ENCODE data around the gene CAPN13. TPM values are rescaled to one million over a fixed set of nuclear protein-coding genes. Genes with fewer than 3 reads are reported as not detected.

CAPN13 gene
- total and polyA plus RNA-seq, 2 experiments from 2014 or later, result 0.50 to 0.94 TPM

DNA sequence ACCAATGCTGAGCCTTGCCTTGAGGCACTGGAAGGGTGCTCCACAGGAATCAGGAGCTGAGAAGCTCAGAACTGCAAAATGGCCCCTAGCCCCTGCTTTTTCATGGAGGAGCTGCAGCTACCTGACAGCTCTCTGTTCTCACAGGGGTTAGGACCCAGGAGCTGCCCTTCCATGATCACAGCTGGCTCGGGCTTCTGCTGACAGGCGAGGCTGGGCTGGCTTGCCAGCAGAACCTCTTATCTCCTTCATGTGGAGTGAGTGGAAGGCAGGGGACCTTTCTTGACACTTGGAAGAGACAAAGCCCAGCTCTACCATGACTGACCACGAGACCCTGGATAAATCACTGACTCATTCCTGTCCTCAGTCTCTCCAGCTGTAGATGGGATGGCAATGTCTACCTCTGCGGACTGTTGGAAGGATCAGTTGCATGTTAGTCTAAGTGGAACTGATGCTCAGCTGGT lies 113.4 kb downstream of the CAPN13 start:
- H3K4me1 ChIP-seq (ENCODE audit: insufficient read depth), result peaks cover 2% of the 10 kb centered on the region; the same call in 1 of the 2 replicates
- peaks cover 7% of the 10 kb centered on the region; the same call in 1 of the 2 replicates for H3K36me3 ChIP-seq (ENCODE audit: insufficient read depth)
- Mint-ChIP-seq H3K4me1 (no peaks in the 10 kb centered on the region; the same call in 2 of the 3 replicates), H3K27me3 (ENCODE audit: insufficient read depth, low read depth, poor library complexity) (peaks cover 8% of the 10 kb centered on the region), H3K36me3 (ENCODE audit: low read depth) (peaks cover 10% of the 10 kb centered on the region), H3K27ac (no peak overlapping the region), H3K9me3 (peaks cover 23% of the 10 kb centered on the region), H3K4me3 (no peak overlapping the region)
- TF ChIP-seq ZNF114 (CRISPR knock-in tag; IDR thresholded peaks at IDR 0.05) (no peak), NANOG (IDR thresholded peaks at IDR 0.05; ENCODE audit: borderline replicate concordance) (no peak), EZH2 (IDR thresholded peaks at IDR 0.05; ENCODE audit: low read depth, unreplicated experiment) (no peak), REST (IDR thresholded peaks at IDR 0.05; ENCODE audit: unreplicated experiment) (no peak), POLR2AphosphoS5 (IDR thresholded peaks at IDR 0.05; ENCODE audit: low read depth) (no peak), CREB1 (CRISPR knock-in tag; IDR thresholded peaks at IDR 0.05; ENCODE audit: low read depth) (no peak), JUNB (IDR thresholded peaks at IDR 0.05; ENCODE audit: unreplicated experiment) (no peak), ZNF462 (CRISPR knock-in tag; IDR thresholded peaks at IDR 0.05) (no peak), ZNF331 (CRISPR knock-in tag; IDR thresholded peaks at IDR 0.05; ENCODE audit: low read depth) (no peak), EZH2phosphoT487 (IDR thresholded peaks at IDR 0.05; ENCODE audit: unreplicated experiment) (no peak), STAT1 (IDR thresholded peaks at IDR 0.05; ENCODE audit: unreplicated experiment) (no peak)
- TF ChIP-seq, protein P1, sequence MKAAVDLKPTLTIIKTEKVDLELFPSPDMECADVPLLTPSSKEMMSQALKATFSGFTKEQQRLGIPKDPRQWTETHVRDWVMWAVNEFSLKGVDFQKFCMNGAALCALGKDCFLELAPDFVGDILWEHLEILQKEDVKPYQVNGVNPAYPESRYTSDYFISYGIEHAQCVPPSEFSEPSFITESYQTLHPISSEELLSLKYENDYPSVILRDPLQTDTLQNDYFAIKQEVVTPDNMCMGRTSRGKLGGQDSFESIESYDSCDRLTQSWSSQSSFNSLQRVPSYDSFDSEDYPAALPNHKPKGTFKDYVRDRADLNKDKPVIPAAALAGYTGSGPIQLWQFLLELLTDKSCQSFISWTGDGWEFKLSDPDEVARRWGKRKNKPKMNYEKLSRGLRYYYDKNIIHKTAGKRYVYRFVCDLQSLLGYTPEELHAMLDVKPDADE (IDR thresholded peaks at IDR 0.05), result no peak
- TF ChIP-seq, protein P2, sequence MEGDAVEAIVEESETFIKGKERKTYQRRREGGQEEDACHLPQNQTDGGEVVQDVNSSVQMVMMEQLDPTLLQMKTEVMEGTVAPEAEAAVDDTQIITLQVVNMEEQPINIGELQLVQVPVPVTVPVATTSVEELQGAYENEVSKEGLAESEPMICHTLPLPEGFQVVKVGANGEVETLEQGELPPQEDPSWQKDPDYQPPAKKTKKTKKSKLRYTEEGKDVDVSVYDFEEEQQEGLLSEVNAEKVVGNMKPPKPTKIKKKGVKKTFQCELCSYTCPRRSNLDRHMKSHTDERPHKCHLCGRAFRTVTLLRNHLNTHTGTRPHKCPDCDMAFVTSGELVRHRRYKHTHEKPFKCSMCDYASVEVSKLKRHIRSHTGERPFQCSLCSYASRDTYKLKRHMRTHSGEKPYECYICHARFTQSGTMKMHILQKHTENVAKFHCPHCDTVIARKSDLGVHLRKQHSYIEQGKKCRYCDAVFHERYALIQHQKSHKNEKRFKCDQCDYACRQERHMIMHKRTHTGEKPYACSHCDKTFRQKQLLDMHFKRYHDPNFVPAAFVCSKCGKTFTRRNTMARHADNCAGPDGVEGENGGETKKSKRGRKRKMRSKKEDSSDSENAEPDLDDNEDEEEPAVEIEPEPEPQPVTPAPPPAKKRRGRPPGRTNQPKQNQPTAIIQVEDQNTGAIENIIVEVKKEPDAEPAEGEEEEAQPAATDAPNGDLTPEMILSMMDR (conservative IDR thresholded peaks at IDR 0.05; ENCODE audit: low read depth in 2 of 2), result no peak
- H3K79me2 ChIP-seq (replicated peaks; ENCODE audit: insufficient read depth), result no peaks in the 10 kb centered on the region
- no peaks in the 10 kb centered on the region for H3K27me3 ChIP-seq (ENCODE audit: insufficient read depth)
- no peak overlapping the region for H3K4me2 ChIP-seq
- H3K9me2 ChIP-seq (ENCODE audit: insufficient read depth), result no peaks in the 10 kb centered on the region
- H2AFZ ChIP-seq, result no peak overlapping the region
- no peak overlapping the region for H3K4me3 ChIP-seq
- no peak for DNase-seq (ENCODE audit: low spot score)
- no peak overlapping the region for H3K27ac ChIP-seq (ENCODE audit: low read depth)
- no peak for ATAC-seq
- H4K20me1 ChIP-seq (replicated peaks; ENCODE audit: insufficient read depth), result no peaks in the 10 kb centered on the region
- no peaks in the 10 kb centered on the region for H3F3A ChIP-seq (replicated peaks; ENCODE audit: low read depth)
